HG03432 (cell line): ENCODE measurements around the gene ARHGEF1.
"Not testable (repeated sequence)": the region's sequence is repeated elsewhere in the genome, so short reads cannot be mapped to it uniquely, and the experiment has no call there.

Experiments used
- ATAC-seq: cut with Tn5 transposase; IDR thresholded peaks from one replicate; pipeline ENCODE4 v1.9.1; 2021; ENCODE audit warnings: mild to moderate bottlenecking, moderate library complexity; ENCODE audit not compliant: unreplicated experiment

Gene ARHGEF1

DNA sequence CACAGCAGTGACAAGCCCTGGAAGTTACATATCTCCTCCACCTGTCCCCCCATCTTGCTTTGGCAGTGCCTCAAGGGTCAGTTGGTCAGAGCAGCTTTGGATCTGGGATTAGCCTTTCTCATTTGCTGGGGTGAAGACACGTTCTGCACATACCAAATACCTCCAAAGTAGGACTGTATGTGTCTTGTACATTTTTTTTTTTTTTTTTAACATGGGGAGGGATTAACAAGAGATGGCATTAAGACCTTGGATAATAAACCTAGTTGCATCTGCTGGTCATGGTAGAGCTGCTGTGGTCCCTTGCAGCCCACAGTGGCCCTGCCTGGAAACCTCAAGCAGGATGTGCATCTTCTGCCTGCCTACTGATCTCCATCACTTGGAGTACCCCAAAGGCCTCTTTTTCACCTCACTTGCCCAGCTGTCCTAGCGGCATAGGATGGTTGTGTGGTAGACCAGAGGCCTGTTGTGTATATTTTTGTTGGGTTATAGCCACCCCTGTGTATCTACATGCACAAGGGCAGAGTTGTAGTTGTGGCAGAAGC lies 20.5 kb upstream of the ARHGEF1 start:
- no peak for ATAC-seq

DNA sequence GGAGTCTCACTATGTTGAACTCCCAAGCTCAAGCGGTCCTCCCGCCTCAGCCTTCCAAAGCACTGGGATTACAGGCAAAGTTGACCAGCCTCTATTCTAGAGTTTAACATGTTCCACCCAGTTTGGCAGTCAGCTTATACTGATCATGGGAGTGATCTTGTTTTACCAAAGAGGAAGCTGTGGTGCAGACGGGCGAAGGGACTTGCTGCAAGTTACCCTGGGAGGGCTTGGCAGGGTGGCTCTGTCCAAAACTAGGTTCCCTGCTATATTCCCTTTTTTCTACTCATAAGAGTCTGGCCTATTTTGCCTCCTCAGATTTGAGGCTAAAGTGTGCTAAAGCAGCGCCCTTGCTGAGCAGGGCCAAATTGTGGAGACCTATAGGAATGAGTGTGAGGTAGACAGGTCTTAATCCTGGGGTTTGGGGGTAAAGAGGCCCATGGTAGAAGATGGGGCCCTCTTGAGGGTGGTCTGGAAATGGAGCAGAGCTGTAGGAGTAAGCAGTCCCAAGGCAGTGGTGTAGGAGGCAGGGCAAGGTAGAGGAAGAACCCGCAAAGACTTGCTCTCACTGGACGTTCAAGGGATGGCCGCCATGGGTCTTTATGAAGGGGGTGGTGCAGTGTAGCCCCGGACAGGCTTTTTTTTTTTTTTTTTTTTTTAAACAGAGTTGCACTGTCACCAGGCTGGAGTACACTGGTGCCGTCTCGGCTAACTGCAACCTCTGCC lies 19.6 kb upstream of the ARHGEF1 start:
- ATAC-seq: no peak

DNA sequence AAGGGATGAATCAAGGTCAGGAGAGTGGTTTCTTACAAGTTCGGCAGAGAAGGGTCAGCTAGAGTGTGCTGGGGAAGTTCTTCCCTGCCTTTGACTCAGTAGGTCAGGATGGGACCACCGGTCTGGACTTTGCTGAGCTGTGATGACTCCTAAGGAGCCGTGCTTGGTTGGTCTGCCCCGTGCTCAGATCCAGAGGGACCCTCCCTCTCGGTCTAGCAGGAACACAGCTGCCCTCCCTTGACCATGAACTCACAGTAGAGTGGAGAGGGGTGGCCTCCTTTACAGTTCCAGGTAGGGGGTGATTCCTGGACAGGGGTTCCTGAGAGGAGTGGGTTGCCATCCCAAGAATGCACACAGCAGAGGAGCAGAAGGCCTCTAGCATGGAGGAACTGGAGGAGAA lies 18.6 kb upstream of the ARHGEF1 start:
- ATAC-seq: no peak

DNA sequence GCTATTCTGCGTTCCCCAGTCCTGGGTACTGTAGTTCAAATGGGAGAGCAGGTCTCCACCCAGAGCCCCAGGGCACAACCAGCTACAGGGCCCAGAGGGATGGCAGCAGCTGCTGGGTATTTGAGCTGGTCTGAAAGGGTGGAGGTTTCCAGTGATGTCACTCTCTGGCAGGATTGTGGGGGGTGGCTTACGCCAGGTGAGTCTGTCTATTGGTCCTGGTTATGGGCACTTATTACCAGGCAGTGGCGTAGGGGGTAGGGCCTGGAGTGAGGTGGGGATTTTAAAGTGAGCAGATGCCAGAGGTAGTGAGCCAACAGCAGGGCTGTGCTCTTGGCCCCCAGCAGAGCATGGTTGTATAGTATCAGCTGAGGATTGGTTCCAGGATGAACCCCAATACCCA lies 16.7 kb upstream of the ARHGEF1 start:
- ATAC-seq: no peak

DNA sequence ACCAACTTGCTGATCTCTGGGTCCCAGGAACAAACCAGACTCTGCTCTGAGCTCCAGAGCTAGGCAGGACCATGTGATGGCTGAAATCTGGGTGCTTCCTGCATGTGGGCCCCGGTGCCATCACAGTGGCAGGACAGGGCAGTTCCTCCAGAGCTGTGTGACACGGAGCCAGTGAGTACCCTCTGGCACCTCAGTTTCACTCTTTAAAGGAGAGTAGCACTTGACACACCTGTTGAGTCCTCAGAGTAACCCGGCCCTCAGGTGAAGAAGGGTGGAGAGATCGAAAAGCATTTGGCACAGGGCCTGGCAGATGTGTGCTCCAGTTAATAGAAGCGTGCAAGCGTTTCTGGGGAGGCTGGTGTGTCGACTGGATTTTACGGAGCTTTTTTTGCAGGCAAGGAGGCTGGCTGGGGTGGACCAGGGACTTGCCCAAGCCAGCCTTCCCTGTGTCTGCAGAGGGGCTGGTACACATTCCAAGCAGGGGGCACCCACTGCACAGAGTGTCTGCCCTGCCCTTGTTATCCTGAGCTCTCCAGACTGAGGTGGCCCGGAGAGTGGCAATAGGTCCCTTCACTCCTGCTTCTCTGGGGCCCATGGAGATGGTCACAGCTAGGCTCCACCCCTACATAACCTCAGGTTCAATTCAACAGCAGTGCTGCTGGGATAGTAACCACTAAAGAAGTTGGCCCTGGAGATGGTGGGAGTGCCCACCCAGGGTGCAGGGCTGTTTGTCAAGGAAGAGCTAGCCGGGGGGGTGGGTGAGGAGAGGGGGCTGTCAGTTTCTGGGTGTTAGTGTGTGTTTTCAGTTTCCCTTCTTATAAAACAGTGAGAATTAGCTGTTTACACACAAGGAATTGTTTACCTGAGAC lies 14.6 kb upstream of the ARHGEF1 start:
- no peak for ATAC-seq

DNA sequence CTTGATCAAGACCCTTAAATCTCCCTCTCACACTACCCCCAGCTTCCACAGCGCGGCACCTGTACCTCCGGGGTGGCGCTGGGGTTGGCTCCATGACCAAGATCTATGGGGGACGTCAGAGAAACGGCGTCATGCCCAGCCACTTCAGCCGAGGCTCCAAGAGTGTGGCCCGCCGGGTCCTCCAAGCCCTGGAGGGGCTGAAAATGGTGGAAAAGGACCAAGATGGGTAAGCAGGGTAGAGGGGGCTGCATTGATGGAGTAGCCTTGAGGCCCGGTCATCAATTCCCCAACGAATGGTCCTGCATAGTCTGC lies 14.0 kb upstream of the ARHGEF1 start:
- ATAC-seq: no peak

DNA sequence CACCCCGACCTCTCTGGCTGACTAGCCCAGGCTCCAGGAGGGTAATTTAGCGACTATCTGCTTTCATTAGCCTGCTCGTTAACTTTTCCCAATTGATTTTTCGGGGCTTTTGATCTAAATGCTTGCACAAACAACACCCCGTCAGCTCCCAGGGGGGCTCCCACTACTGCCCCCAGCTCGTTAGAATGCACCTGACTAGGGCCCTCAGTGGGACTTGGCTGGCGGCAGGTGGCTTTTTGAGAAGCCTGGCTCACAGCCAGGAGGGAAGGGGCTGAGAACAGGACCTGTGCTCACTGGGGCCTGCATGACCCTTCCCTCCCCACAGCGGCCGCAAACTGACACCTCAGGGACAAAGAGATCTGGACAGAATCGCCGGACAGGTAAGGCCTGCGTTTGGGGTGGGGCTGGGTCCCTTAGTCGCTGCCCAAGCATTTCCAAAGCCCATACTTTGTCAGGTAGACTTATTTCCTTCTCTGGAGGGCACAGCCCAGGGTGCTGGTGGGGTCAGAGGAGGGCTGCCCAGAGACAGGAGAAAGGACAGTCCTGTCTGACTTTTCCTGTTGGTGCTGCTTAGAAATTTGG lies 13.5 kb upstream of the ARHGEF1 start:
- no peak for ATAC-seq

DNA sequence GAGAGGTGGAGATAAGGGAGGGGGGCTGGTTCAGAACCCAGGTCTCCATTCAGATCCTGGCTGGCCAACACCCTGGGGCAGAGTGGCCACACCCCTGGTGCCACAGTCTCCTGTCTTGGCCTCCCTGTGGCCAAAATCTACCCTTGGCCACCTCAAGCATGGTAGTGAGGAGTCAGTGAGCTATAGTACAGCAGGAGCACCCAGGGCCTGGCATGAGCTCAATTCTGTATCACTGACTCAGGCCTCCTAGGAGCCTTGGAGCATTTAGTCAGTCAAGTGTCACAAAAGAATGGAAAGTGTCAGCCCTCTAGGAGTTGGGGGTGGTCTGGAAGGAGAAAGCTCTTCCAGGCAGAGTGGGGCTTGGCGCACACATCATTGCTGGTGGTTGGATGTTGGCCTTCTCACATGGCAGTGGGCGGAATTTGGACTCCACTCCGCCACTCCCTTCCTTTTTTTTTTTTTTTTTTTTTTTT lies 12.5 kb upstream of the ARHGEF1 start:
- ATAC-seq: no peak

DNA sequence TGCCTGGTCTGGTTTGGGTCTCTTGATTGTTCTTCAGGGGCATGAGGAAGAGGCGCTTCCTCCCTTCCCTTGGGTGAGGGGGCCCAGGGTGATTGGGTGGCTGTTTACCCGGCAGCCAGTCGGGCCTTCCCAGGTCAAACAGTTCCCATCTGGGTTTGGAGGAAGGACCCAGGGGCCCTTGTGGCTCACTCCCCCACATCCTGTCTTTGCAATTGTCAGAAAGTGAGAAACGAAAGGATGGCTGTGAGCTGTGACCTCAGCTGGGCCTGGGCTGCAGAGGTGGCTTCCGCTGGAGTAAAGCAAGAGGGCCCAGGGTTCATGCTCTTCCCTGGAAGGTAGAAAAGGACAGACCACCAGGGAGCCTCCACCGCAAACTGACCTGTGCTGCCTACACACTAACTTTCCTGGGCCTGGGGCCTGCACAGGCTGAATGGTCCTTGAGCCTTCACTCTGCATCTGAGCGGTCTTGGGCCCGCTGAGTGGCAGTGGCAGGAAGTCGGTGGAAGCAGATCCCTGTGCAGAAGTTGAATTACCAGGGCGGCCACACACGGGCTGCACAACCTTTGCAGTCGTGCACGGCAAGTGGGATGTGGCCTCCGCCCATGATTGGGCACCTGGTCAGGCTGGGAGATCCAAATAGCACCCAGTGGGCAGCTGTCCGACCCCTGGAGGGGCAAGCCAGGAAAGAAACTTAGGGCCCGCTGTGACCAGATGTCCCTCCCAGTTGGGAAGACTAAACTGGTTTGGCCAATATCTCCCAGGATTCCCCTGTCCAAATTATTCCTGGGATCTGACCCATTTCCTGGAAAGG lies 11.2 kb upstream of the ARHGEF1 start:
- peak; percentile 49 for ATAC-seq

DNA sequence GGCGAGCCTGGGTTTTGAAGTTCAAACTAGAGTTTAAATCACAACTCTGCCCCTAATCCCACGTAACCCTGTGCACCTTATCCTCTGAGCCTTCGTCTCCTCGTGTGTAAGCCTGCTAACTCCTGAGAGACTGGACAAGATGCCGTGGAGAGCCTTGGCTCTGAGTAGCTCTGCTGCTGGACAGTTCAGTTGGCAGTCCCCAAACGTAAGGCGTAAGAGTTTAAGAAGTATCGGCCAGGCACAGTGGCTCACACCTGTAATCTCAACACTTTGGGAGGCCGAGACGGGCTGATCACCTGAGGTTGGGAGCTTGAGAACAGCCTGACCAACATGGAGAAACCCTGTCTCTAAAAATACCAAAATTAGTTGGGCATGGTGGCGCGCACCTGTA lies 10.6 kb upstream of the ARHGEF1 start:
- ATAC-seq: no peak

DNA sequence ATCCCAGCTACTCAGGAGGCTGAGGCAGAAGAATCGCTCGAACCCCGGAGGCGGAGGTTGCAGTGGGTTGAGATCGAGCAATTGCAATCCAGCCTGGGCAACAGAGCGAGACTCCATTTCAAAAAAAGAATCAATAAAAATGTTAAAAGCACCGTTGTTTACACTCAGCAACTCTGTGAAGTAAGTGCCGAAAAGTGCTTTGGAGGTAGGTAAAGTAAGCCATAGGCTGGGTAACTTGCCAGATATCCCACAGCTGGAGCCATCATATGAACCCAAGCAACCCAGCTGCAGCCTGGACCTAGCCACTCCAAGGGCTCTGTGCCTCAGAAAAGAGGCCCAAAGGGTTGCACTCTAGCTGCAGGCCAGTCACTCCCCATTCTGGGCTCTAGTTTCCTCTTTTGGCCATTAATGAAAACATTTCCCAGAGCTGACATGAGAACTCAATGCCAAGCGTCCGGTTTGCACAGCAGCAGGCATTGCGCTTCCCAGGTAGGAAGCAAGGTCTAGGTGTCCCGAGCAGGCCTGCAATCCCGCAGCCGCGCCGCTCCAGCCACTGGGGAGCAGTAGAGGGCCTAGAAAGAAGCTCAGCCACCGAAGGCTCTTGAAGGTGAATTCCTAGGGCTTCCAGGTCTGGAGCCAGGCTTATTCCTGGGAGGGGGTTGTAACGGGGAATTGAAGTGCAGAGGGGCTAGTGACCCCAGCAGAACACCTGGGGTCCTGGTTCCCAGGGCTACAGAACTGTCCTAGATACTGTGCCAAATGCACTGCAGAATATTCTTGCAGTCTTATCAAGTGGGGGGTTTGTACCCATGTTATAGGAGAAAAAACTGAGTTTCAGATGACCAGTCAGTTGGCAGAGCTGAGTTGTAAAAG lies 10.0 kb upstream of the ARHGEF1 start:
- no peak for ATAC-seq

DNA sequence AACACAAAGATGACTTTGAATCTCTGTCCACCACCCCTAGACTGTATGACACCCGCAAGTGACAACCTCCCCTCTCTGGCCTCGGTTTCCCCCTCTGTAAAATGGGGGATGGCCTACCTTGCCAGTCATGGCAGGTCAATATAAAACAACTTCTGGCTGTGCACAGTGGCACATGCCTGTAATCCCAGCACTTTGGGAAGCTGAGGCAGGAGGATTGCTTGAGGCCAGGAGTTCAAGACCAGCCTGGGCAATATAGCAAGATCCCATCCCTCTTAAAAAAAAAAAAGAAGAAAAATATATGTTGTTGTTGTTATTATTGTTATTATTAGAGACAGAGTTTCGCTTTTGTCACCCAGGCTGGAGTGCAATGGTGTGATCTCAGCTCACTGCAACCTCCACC lies 7.0 kb upstream of the ARHGEF1 start:
- not testable (repeated sequence) for ATAC-seq

DNA sequence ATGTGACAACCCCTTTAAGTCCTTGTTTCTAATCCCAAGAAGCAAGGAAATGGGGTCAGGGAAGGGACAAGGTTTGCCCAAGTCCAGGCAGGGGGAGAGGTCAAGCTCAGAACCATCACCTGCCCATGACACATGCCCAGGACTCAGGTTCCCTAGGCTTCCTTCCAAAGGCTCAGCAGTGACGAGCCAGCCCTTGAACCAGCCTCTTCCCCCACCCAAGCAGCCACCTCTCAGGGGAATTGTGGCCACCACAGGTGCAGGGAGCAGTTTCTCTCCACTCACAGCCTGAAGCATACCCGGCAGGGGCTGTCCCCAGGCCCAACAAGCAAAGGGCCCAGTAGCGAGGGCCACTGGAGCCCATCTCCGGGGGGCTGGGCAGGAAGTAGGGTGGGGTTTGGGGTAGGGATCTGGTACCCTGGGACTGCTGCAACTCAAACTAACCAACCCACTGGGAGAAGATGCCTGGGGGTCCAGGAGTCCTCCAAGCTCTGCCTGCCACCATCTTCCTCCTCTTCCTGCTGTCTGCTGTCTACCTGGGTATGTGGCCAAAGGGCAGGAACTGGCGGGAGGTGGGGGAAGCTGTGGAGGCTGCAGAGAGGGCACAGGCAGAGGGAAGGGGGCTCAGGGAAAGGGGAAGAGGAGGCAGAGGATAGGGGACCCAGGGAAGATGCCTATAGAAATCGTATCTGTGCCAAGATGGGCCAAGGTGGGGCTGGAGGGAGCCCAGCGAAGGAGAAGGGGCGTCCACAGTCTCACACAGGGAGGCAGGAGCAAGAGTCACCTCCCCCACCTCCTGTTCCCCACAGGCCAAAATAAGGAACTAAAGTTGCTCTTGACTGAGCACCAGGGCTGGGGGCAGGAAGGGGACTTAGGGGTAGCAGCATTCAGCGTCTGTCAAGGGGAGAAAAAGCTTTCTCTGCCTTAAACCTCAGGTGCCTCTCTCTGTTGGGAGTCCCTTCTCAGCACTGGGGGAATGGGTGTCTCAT lies 5.8 kb upstream of the ARHGEF1 start, which contains the start of gene CD79A:
TSS of gene CD79A (plus strand) at position 433 of the 986 bp plus-strand sequence. CDS start at position 459, 26 bp downstream.
- ATAC-seq: peak; percentile 64

DNA sequence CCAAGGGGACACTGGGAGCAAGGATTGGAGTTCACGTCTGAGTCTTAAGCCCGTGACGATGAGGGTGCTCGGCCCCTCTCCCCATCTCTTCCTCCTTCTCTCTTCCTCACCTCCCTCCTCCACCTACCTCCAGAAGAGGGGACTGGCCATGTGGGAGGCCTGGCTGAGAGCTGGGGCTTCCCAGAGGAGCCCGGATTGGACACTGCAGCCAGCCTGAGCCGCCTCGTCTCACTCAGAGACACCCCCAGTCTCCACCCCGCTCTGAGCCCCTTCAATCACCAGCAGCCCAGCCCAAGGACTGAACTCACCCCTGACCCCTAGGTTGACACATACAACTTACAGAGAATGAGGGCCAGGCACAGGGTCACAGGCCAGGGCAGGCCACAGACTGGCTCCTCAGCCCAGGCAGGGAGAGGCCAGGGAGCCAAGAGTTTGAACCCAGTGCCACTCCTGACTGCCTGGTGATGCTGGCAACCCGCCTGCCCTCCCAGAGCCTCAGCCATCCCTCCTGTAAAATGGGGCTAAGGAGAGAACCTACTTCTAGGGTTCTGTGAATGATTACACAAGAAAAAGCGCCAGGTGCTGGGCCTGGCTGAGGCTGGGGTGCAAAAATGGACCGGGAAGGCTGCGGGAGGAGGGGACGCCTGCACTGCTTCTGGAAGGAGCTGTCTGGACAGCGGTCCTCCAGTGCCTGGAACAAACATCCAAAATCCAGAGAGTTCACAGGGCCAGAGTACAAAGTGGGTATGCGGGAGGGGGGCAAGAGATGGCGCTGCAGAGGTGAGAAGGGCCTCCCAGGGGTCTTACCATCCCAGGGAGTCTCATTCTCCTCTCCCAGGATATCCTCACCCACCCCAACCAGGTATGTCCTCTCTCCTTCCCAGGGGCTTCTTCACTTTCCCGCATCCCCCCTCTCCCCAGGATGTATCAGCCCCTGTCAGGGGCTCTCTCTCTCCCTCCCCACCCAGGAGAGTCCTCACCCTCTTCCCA lies 4.8 kb upstream of the ARHGEF1 start:
- ATAC-seq: no peak

DNA sequence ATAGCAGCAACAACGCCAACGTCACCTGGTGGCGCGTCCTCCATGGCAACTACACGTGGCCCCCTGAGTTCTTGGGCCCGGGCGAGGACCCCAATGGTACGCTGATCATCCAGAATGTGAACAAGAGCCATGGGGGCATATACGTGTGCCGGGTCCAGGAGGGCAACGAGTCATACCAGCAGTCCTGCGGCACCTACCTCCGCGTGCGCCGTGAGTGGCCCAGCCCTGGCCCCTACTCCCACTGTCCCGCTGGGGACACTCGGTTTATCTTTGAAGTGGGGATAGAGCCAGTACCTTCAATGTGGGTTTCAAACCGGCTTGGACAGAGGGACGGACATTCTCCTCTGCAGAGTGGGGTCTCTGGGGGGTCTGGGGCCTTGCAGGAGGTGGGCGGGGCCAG lies 3.9 kb upstream of the ARHGEF1 start:
- no peak for ATAC-seq

DNA sequence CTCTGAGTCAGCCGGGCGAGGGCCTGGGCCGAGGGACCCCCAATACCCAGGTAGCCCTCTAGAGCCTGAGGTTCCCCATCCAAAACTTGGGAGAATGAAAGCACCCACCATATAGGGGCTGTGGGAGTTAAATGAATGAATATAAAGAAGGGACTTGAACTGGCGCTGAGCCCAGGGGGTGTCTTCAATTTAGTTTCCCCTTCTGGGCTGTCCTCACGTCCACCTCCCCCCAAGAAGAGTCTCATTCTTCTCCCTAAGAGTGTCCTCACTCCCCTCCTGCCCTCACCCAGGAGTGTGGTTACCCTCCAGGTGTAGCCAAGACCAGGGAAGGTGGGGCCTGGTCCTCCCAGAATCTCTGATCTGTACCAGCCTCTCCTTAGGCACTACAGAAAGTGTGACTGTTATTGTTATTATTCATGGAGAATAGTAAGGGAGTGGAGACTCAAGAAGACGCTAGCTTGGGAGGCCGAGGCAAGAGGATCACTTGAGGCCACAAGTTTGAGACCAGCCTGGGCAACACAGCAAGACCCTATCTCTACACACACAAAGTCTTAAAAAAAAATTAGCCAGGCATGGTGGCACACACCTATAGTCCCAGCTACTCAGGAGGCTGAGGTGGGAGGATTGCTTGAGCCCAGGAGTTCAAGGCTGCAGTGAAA lies 3.2 kb upstream of the ARHGEF1 start:
- ATAC-seq: no peak

DNA sequence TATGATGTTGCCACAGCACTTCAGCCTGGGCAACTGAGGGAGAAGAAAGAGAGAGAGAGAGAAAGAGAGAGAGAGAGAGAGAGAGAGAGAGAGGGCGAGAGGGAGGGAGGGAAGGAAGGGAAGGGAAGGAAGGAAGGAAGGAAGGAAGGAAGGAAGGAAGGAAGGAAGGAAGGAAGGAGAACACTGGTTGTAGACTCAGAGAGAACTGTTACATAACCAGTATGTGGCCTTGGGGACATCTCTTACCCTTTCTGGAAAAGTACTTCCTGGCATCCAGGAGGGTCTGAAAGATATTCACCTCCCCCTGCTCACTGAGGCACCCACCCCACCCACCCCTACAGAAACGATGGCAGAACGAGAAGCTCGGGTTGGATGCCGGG lies 2.7 kb upstream of the ARHGEF1 start:
- no peak for ATAC-seq
